Ovary (tissue), 3 donors: ENCODE data around the gene CMTM6.

Experiments used
- CTCF ChIP-seq, 3 donors: fragments of 450-650 bp in 2 of 3; fragments of 200-600 bp in 1 of 3; IDR thresholded peaks; one replicate each; pipeline versions ENCODE4 v1.5.1 to v1.8.0; 2016 to 2022; ENCODE audit warnings: antibody characterized with exemption in 3 of 3, mild to moderate bottlenecking in 1 of 3
- EP300 ChIP-seq: sonication (generic); formaldehyde crosslinking; IDR thresholded peaks from one replicate; pipeline ENCODE4 v1.6.1; 2017; ENCODE audit warnings: antibody characterized with exemption
- POLR2A ChIP-seq: fragments of 450-650 bp; IDR thresholded peaks from one replicate; pipeline ENCODE4 v1.6.1; 2017; ENCODE audit warnings: antibody characterized with exemption, mild to moderate bottlenecking, moderate library complexity
- donor health status: DM: no; HTN: no; CAD: no.

GRCh38 chr3:32540899-32541298, 38.2 kb upstream of the CMTM6 start:
- TF ChIP-seq CTCF (IDR thresholded peaks at IDR 0.05) (no peak), POLR2A (no peak), EP300 (no peak)
